GM21619 (cell line): Measurements from ENCODE around the gene FAM107B.
"Not testable (repeated sequence)": the region's sequence is repeated elsewhere in the genome, so short reads cannot be mapped to it uniquely, and the experiment has no call there.

Source experiments
- ATAC-seq: cut with Tn5 transposase; IDR thresholded peaks from one replicate; pipeline ENCODE4 v1.9.1; 2021; ENCODE audit not compliant: unreplicated experiment

FAM107B gene

DNA sequence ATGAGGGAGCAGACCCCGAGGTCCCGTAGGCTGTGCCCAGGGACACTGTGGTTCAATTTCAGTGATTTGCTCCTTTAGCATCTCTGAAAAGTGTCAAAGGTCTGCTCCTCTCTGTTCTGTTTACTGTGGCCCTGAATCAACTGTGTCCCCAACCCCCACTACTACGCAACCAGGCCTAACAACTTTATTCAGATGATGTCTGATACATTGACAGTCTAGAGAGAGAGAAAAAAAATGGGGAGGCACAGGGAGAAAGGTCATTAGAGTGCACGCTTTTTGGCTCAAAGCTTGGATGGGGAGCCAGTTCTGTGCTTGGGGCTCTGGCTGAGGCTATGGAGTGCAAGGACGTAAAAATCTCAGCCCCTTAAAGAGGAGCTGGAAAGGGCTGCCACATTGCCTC, 77.9 kb downstream of the FAM107B start:
- no peak for ATAC-seq

DNA sequence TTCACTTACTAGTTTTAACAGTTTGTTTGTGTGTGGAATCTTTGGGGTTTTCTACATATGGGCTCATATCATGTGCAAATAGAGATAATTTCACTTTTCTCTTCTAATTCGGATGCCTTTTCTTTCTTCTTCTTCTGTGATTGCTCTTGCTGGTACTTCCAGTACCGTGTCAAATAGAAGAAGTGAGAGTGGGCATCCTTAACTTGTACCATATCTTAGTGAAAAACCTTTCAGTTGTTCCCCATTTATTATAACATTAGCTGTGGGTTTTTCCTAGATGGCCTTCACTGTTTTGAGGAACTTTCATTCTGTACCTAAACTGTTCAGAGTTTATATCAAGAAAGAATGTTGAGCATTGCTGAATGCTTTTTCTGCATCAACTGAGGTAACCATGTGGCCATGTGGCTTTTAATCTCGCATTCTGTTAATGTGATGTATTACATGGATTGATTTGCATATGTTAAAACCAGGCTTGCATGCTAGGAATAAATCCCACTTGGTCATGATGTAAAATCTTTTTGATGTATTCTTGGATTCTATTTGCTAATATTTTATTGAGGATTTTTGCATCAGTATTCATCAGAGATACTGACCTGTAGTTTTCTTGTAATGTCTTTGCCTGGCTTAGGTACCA, 78.7 kb downstream of the FAM107B start:
- no peak for ATAC-seq

- no peak for ATAC-seq
Measured at GRCh38 chr10:14693891-14694290, 80.8 kb downstream of the FAM107B start.

DNA sequence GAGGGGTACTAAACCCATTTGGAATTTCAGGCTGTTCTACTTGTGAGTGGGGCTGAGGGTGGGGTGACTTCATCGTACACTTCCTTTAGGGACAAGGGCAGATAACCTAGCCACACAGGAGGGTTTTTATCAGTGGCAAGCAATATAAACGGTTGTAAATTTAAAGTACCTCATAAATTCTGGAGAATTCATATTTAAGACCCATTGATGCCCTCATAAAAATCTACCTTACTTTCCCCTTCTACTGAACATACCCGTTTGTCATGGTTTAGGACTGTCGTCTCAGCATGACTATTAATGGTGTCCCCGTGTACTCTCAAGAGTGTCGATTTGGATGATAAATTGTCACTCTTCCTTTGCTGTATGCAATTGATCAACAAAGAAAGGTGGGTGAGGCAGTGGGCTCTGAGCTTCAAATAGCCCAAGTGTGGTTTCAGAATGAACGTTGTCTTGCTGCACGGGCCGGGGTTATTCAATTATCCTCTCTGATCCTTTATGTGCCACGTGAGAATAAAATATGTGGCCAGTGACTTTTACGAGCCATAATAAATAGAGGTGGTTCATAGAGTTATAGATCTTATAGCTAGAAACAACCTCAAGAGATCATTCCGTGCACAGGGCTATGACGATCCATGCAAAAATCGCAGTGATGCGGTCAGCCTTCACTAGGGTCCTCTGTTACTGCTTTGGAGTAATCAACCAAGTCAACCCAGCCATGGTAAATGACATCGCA, 82.2 kb downstream of the FAM107B start:
- ATAC-seq: no peak

DNA sequence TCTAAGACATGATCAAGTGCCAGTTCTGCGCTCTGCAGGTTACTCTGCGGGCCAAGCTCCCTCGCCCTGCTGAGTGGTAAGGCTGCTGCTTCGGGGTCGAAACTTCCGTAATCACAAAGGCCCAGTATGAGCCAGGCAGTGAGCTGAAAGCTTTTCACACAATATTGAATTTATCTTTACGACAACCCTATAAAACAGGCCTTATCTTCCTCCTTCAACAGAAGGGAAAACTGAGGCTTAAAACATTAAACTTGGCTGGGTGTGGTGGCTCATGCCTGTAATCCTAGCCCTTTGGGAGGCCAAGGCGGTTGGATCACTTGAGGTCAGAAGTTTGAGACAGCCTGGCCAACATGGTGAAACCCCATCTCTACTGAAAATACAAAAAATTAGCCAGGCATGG, 83.3 kb downstream of the FAM107B start:
- ATAC-seq: no peak

DNA sequence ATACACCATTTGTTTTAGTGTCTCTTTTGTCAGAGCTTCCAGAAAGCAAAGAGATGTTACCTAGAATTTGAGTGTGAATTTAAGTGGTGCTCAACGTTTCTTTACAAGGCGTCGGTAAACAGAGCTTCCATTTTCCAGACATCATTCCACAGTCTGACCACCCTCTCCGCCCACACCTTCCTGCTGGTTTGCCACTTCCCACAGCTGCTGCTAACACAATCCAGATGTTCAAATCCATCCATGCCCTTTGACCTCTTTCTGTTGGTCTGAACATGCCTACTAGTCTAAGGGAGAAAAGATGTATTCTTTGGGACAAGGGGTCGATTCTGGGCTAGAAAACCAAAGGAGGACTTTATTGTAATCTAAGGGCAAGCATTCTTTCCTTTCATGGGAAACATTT, 86.1 kb downstream of the FAM107B start:
- no peak for ATAC-seq

DNA sequence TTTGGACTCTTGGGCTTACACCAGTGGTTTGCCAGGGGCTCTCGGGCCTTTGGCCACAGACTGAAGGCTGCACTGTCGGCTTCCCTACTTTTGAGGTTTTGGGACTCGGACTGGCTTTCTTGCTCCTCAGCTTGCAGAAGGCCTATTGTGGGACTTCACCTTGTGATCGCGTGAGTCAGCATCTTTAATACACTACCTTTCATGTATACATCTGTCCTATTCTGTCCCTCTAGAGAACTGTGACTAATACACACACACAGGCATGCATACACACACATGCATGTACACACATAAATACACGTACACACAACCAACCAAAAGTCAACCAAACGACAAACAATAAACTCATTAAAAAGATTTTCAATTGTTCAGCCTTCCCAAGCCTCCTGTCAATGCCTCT, 86.5 kb downstream of the FAM107B start:
- ATAC-seq: not testable (repeated sequence)

DNA sequence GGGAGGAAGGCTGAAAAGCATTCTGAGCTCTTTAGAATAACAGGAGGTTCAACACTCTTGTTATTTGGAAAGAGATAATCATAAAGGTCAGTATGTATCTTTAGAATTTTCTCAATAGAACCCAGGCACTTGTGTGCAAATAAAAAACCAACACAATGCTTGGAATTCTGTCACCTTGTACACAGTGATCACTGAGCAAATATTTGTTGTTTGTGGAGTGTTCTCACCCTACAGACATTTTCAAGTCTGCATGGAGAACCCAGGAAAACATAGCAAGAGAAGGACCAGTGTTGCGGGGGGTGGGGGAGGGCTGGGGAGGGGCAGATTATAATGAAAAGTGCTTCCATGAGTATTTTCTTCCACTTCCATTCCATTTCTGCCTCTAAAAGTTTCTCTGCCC, 87.4 kb downstream of the FAM107B start:
- no peak for ATAC-seq

- no peak for ATAC-seq
Measured at GRCh38 chr10:14686356-14686755, 88.3 kb downstream of the FAM107B start.

- no peak for ATAC-seq
Measured at GRCh38 chr10:14684354-14684753, 90.3 kb downstream of the FAM107B start.

DNA sequence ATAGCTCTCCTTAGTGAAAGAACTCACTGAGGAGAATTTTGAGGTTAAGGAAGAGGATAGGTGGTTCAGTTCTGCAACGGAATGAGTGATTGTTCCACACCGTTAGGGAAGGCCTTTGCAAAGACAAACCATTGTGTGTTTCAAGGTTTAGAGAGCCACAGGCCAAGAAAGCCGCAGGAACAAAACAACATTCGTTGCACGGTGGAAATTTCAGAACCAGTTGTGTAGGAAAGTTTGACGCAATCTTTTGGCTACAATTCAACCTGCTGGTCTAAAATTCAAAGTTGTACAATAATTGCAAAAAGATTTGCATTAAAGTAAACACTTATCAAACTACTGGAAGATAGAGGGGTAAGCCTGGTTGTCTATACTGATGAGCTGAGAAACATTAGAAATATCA, 91.4 kb downstream of the FAM107B start:
- ATAC-seq: no peak

- no peak for ATAC-seq
Measured at GRCh38 chr10:14681802-14682201, 92.9 kb downstream of the FAM107B start.

DNA sequence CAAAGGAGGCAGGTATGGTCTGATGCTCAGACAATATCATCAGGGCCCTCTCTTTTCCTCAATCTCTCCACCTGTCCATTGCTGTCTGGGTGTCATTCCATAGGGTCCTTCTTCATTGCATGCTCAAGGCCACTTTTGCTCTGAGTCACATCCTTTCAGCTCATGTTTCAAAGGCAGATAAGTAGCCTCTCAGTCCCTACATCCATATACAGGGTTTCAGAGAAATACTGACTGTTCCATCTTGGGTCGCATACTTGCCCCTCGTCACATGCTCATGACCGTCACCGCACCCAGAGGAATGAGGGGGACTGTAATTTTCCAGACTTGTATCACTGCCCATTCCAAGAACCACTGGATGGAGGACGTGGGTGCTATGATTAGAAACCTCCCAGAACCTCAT, 93.4 kb downstream of the FAM107B start:
- no peak for ATAC-seq

GRCh38 chr10:14678637-14679036, 96.1 kb downstream of the FAM107B start:
- ATAC-seq: no peak

GRCh38 chr10:14676732-14677131, 98.0 kb downstream of the FAM107B start:
- ATAC-seq: no peak

DNA sequence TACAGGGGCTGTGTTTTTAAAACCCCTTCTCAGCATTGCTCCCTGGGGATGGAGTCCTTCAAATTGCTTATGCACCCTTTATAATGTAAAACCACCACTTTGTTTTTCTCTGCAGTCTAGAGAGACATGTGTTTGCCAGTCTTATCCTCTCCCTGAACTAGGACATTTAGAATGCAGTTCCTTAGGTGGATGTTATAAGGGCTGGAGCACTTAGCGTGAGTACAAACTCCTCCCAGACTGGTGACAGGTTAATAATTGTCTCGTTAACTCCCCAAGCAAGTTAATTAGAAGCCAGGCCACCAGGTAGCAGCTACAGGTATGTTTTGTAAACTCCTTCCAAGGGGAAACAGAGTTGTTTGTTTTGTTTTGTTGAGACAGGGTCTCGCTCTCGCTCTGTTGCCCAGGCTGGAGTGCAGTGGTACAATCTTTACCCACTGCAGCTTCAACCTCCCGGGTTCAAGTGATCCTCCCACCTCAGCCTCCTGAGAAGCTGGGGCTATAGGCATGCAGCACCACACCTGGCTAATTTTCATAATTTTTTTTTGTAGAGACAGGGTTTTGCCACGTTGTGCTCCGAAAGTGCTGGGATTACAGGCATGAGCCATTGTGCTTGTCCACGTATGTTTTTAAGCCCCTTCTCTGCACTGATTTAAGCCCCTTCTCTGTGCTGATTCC, 100.2 kb downstream of the FAM107B start:
- ATAC-seq: no peak

- no peak for ATAC-seq
Measured at GRCh38 chr10:14673189-14673861, 101.4 kb downstream of the FAM107B start.

DNA sequence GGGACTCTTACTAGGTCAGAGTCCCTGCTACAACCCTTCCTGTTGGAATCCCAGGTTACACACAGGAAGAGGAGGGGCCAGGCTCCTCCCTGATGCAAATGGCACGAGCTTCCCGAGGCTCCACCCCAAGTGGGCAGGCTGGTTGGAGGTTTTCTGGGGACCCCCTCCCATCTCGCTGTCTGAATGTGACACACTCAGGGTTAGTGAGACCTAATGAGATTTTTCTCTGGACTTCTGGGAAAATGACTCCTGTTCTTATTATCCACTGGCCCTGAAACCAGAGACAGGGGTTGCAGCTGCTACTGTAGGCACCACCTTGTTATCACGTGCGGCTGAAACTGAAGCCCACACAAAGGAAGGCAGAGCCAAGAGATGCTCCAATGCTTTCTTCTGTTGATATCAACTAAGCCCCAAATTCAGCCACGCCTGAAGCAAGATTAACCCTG, 103.3 kb downstream of the FAM107B start:
- ATAC-seq: no peak

DNA sequence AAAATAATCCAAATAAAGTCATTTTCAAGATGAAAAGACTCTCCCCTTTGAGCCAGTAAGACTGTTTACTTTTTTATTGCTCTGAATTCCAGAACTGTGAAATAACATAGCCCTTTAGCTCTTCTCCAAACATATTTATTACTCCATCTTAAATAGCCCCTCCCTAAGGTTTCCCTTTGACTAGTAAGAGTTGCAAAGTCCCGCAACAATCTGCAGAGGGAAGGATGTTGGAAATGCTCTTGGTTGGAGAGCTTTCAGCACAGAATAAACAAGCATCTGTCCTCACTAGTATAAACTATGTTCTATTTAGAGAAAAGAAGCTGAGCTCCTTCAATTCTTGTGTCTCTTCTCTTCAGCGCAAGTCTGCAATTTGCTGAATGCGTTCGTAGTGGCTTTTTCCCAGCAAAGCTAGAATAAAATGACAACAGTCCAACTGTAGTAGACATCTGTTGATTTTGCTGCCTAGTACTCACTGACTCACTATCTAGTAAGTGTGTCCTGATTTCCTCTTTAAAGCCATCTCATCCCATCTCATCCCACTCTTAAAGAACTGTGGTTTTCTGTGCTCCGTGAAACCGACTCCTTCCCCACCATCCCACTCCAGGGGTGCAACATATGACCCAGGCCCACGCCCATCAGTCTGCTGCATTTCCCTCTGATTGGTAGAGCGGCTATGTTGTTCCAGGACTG, 104.0 kb downstream of the FAM107B start:
- ATAC-seq: no peak

DNA sequence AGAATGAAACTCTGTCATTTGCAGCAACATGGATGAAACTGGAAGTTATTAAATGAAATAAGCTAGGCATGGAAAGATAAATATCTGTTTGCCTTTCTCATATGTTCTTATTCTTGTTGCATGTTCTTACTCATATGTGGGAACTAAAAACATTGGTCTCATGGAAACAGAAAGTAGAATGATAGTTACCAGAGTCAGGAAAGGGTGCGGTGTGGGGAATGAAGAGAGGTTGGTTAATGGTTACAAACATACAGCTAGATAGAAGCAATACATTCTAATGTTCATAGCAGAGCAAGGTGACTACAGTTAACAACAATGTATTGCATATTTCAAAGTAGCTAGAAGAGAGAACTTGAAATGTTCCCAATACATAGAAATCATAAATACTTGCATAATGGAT, 105.1 kb downstream of the FAM107B start:
- ATAC-seq: no peak

GRCh38 chr10:14667781-14668180, 106.9 kb downstream of the FAM107B start:
- ATAC-seq: no peak
